Transverse colon (tissue), 4 donors: ENCODE measurements around the gene MMP19. TPM values are rescaled to one million over a fixed set of nuclear protein-coding genes. Genes with fewer than 3 reads are reported as not detected.
"Not testable (repeated sequence)": the region's sequence is repeated elsewhere in the genome, so short reads cannot be mapped to it uniquely, and the experiment has no call there.

Experiments
- DNase-seq: peaks from one replicate; pipeline ENCODE4 v3.0.0-alpha.2; 2019
- H3K27ac ChIP-seq, 4 donors: fragments of 200-600 bp; sonication (generic); 2 replicates each; pipeline ENCODE4 v1.5.1; 2016 to 2018; ENCODE audit warnings: inconsistent platforms in 4 of 4
- H3K27me3 ChIP-seq: fragments of 200-600 bp; sonication (generic); 2 replicates; pipeline ENCODE4 v1.5.1; 2017; ENCODE audit warnings: inconsistent platforms
- H3K36me3 ChIP-seq, 4 donors: fragments of 200-600 bp; sonication (generic); 2 replicates each; pipeline ENCODE4 v1.5.1; 2017 to 2019; ENCODE audit warnings: inconsistent platforms in 4 of 4
- H3K4me1 ChIP-seq, 4 donors: fragments of 200-600 bp; sonication (generic); 2 replicates each; pipeline ENCODE4 v1.5.1; 2017 to 2020; ENCODE audit warnings: inconsistent platforms in 4 of 4
- H3K4me3 ChIP-seq, 4 donors: fragments of 200-600 bp; sonication (generic); 1 replicate in 1 of 4; 2 replicates in 3 of 4; pipeline versions ENCODE4 v1.5.1 to v1.6.1; 2017 to 2019; ENCODE audit warnings: inconsistent platforms in 4 of 4
- H3K9me3 ChIP-seq, 2 donors: fragments of 200-600 bp; sonication (generic); 2 replicates each; pipeline ENCODE4 v1.5.1; 2017 to 2019; ENCODE audit warnings: inconsistent platforms in 2 of 2
- CTCF ChIP-seq, 5 experiments: fragments of 200-600 bp in 3 of 5; fragments of 450-650 bp in 2 of 5; sonication (generic) in 3 of 5; IDR thresholded peaks; 1 replicate in 2 of 5; 2 replicates in 3 of 5; pipeline ENCODE4 v1.5.1; 2016 to 2017; ENCODE audit warnings: antibody characterized with exemption in 5 of 5, inconsistent platforms in 3 of 5, mild to moderate bottlenecking in 2 of 5, moderate library complexity in 1 of 5
- EP300 ChIP-seq: sonication (generic); formaldehyde crosslinking; IDR thresholded peaks from one replicate; pipeline ENCODE4 v1.6.1; 2017; ENCODE audit warnings: antibody characterized with exemption, low read depth
- POLR2A ChIP-seq: fragments of 450-650 bp; IDR thresholded peaks from one replicate; pipeline ENCODE4 v1.6.1; 2016; ENCODE audit warnings: antibody characterized with exemption, mild to moderate bottlenecking, moderate library complexity
- POLR2AphosphoS5 ChIP-seq, 3 donors: sonication (generic); formaldehyde crosslinking; IDR thresholded peaks; one replicate each; pipeline ENCODE4 v1.6.1; 2016; ENCODE audit warnings: antibody characterized with exemption in 3 of 3
- WGBS, 2 donors: methylation state at CpG; one replicate each; pipeline ENCODE4 v1.1.5; 2018; ENCODE audit warnings: low coverage in 1 of 2; 5-methylcytosine and 5-hydroxymethylcytosine counted together
- in situ Hi-C, 4 donors: fragments of 200-750 bp; cut with MboI; loops; one replicate each; pipeline versions ENCODE4 v1.15.0 to v1.15.1; 2017; ENCODE audit warnings: low sequenced_read_pairs in 3 of 4, low pct_ligation_motif_present in 1 of 4, low pct_unique_long_range_greater_than_20kb in 1 of 4
- intact Hi-C: fragments of 100-400 bp; cut with DNase I; formaldehyde crosslinking; loops from one replicate; pipeline ENCODE4 v1.15.1; 2023; ENCODE audit warnings: low total_unique reads
- total RNA-seq, 4 donors: library from RNA; depleted of rRNA; stranded (reverse); fragments of >200 nt; gene quantifications; one replicate each; pipeline ENCODE4 v1.1.0, GENCODE V29; 2016

Gene MMP19
- total RNA-seq, 4 donors from 2014 or later: 5.2 to 29.2 (median 14.8) TPM

- intact Hi-C loops: no loop called here
- H3K9me3 ChIP-seq: no peaks in the 10 kb centered on the region
- 87 to 90% methylated on average over 2 to 11 of the region's 11 CpGs for WGBS, 2 donors
- no peaks in the 10 kb centered on the region for H3K4me1 ChIP-seq
- in situ Hi-C loops: no loop called here
- no peaks in the 10 kb centered on the region for H3K36me3 ChIP-seq
- no peak for TF ChIP-seq EP300
- H3K4me3 ChIP-seq: no peak overlapping the region
- no peak for DNase-seq
- no peaks in the 10 kb centered on the region for H3K27me3 ChIP-seq
- no peak overlapping the region for H3K27ac ChIP-seq
Observed at GRCh38 chr12:55840581-55841351, 2.0 kb downstream of the MMP19 start.

GRCh38 chr12:55839345-55840140, 3.2 kb downstream of the MMP19 start:
- no peaks in the 10 kb centered on the region for H3K27me3 ChIP-seq
- H3K4me1 ChIP-seq: no peaks in the 10 kb centered on the region
- TF ChIP-seq CTCF (IDR thresholded peaks at IDR 0.05) (no peak), EP300 (no peak), POLR2AphosphoS5 (IDR thresholded peaks at IDR 0.05) (no peak), POLR2A (no peak)
- no peak overlapping the region for H3K4me3 ChIP-seq
- in situ Hi-C loops (no loop called here), intact Hi-C loops (no loop called here)
- H3K27ac ChIP-seq: no peak overlapping the region
- DNase-seq: no peak
- H3K9me3 ChIP-seq: no peaks in the 10 kb centered on the region
- 40 to 81% methylated on average over 1 to 11 of the region's 11 CpGs for WGBS, 2 donors
- H3K36me3 ChIP-seq: no peaks in the 10 kb centered on the region

DNA sequence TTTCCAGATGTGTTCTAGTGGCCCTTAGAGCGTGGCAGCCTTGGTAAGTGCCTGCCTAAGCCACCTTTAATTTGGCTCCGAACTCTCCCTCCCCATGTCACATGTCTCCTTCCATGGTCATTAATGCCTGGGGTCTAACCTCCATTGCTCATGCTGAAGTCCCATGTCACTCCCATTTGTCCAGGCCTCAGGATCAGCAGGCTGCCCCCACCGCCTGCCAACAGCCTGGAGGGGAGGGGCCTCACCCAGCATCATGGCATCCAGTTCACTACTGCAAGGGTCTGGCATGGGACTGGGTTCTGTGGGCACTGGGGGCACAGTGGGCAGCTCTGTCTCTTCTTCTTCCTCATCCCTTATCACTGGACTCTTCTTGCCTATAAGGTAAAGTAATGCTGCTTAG, 4.4 kb downstream of the MMP19 start:
- no peak for DNase-seq
- in situ Hi-C loops: no loop called here
- H3K27ac ChIP-seq: no peak overlapping the region
- no peaks in the 10 kb centered on the region for H3K9me3 ChIP-seq
- no peaks in the 10 kb centered on the region for H3K4me1 ChIP-seq
- 80 to 95% methylated on average over 1 to 3 of the region's 3 CpGs for WGBS, 2 donors
- intact Hi-C loops: no loop called here
- H3K4me3 ChIP-seq: no peak overlapping the region
- H3K36me3 ChIP-seq: no peaks in the 10 kb centered on the region
- H3K27me3 ChIP-seq: no peaks in the 10 kb centered on the region
- no peak for TF ChIP-seq CTCF (IDR thresholded peaks at IDR 0.05)
- no peak for TF ChIP-seq POLR2A
- no peak for TF ChIP-seq POLR2AphosphoS5 (IDR thresholded peaks at IDR 0.05)
- TF ChIP-seq EP300: no peak

GRCh38 chr12:55834400-55834799, 8.3 kb downstream of the MMP19 start:
- H3K4me1 ChIP-seq: peaks cover 6 to 18% (median 9%) of the 10 kb centered on the region in 4 donors
- intact Hi-C loops: loop anchor here (5.0 kb wide), 1 partner anchor 93 kb away; the partner anchor contains the start of gene PYM1
- H3K36me3 ChIP-seq, DNase-seq, H3K4me3 ChIP-seq, H3K9me3 ChIP-seq, in situ Hi-C loops, H3K27me3 ChIP-seq, H3K27ac ChIP-seq: not testable (repeated sequence)
- WGBS, 2 donors: 96% methylated on average over 6 of the region's 6 CpGs; no CpG with 5 or more reads in 1 of the 2 donors

- in situ Hi-C loops (no loop called here), intact Hi-C loops (loop anchor here (5.0 kb wide), 1 partner anchor 94 kb away; the partner anchor contains the start of gene PYM1)
- Histone ChIP-seq H3K9me3 (no peaks in the 10 kb centered on the region), H3K4me1 (peaks cover 6 to 28% (median 18%) of the 10 kb centered on the region in 4 donors), H3K27ac (no peak overlapping the region), H3K4me3 (no peak overlapping the region), H3K36me3 (no peaks in the 10 kb centered on the region), H3K27me3 (no peaks in the 10 kb centered on the region)
- TF ChIP-seq CTCF (IDR thresholded peaks at IDR 0.05): no peak
- TF ChIP-seq EP300: no peak
- TF ChIP-seq POLR2A: no peak
- TF ChIP-seq POLR2AphosphoS5 (IDR thresholded peaks at IDR 0.05): no peak
- 93% methylated on average over 10 of the region's 10 CpGs; no CpG with 5 or more reads in 1 of the 2 donors for WGBS, 2 donors
- DNase-seq: no peak
Observed at GRCh38 chr12:55833056-55833455, 9.7 kb downstream of the MMP19 start.
